ENCODE results near the gene SAFB. TPM values are rescaled to one million over a fixed set of nuclear protein-coding genes. Genes with fewer than 3 reads are reported as not detected.

Gene SAFB
- total and polyA plus RNA-seq, 2 of the 13 experiments (the other 11 are each of a cell fraction or from before 2014, with no cell fraction given): 21.0 to 28.4 TPM

- DNase-seq (ENCODE audit: low spot score) (no peak), ATAC-seq (peak; percentile 11), FAIRE-seq (no peak)
- CTCF ChIA-PET (ENCODE audit: low intra/inter-chr PET ratio, low total read pairs): no interaction called here
- peak overlapping the region; percentile 75 for H3K27ac ChIP-seq (ENCODE audit: extremely low read length, insufficient read depth, low read length)
- H4K20me1 ChIP-seq (ENCODE audit: insufficient read depth, low read length): no peaks in the 10 kb centered on the region
- no peaks in the 10 kb centered on the region for H3K36me3 ChIP-seq (replicated peaks in 1 of 2; ENCODE audit: control insufficient read depth in 1 of 2, insufficient read depth in 2 of 2, low read length in 2 of 2)
- H3K9me3 ChIP-seq (ENCODE audit: low read length): no peaks in the 10 kb centered on the region
- H3K27me3 ChIP-seq (ENCODE audit: control insufficient read depth in 1 of 2, insufficient read depth in 2 of 2, low read length in 2 of 2): no peaks in the 10 kb centered on the region; a peak in 1 of 5 replicates
- POLR2A ChIA-PET: interaction anchor here (0.9 to 1.1 kb wide), 3 partner anchors 10 to 18 kb away, joined by 3 to 6 read pairs (median 3); partner anchors contain the start of gene RPL36
- 38% methylated on average over 12 of the region's 26 CpGs for WGBS (ENCODE audit: low lambda C conversion rate)
- H3K4me1 ChIP-seq (ENCODE audit: insufficient read depth, low read length): peaks cover 25% of the 10 kb centered on the region
- in situ Hi-C loops (cut with HindIII; ENCODE audit: extremely low pct_ligation_motif_present, low pct_unique_long_range_greater_than_20kb): no loop called here
- H3K9ac ChIP-seq (ENCODE audit: insufficient read depth, low read depth, low read length): peak overlapping the region; percentile 86
- H3K4me2 ChIP-seq (ENCODE audit: low read depth, low read length): peak overlapping the region; percentile 92
- H2AFZ ChIP-seq (ENCODE audit: low read length): no peak overlapping the region
- peak overlapping the region; percentile 87 to 100 (median 92) for H3K4me3 ChIP-seq (replicated peaks in 1 of 3; ENCODE audit: insufficient read depth in 1 of 3, low read depth in 2 of 3, low read length in 3 of 3)
- intact Hi-C loops (cut with micrococcal nuclease; ENCODE audit: unreplicated experiment): no loop called here
- BruUV-seq (replicated peaks): no TSS peak
- H3K79me2 ChIP-seq (ENCODE audit: insufficient read depth, low read length): peaks cover 7% of the 10 kb centered on the region
- TF ChIP-seq DNMT1 (CRISPR knock-in tag; IDR thresholded peaks at IDR 0.05): peak; percentile 19; the same call in 1 of the 2 replicates
- TF ChIP-seq ZNF337 (CRISPR knock-in tag; IDR thresholded peaks at IDR 0.05; ENCODE audit: borderline replicate concordance, low read depth): 0 out of 2 replicates have a peak, but pooled peaks have one; percentile 37
- TF ChIP-seq ZNF547 (CRISPR knock-in tag; IDR thresholded peaks at IDR 0.05): 0 out of 2 replicates have a peak, but pooled peaks have one; percentile 1
- 0 out of 2 replicates have a peak, but pooled peaks have one; percentile 43 for TF ChIP-seq ZNF598 (CRISPR knock-in tag; IDR thresholded peaks at IDR 0.05; ENCODE audit: borderline replicate concordance)
- TF ChIP-seq ZNF451 (CRISPR knock-in tag; IDR thresholded peaks at IDR 0.05): 0 out of 2 replicates have a peak, but pooled peaks have one; percentile 12
- no peak for TF ChIP-seq KLF12 (CRISPR knock-in tag; IDR thresholded peaks at IDR 0.05; ENCODE audit: borderline replicate concordance)
- TF ChIP-seq UBTF (CRISPR knock-in tag; IDR thresholded peaks at IDR 0.05): 0 out of 2 replicates have a peak, but pooled peaks have one; percentile 16
- TF ChIP-seq SALL1 (CRISPR knock-in tag; IDR thresholded peaks at IDR 0.05): 0 out of 2 replicates have a peak, but pooled peaks have one; percentile 6
- TF ChIP-seq SAFB2 (CRISPR knock-in tag; IDR thresholded peaks at IDR 0.05; ENCODE audit: borderline replicate concordance, low read depth): 0 out of 2 replicates have a peak, but pooled peaks have one; percentile 41
- no peak for TF ChIP-seq RORA (CRISPR knock-in tag; IDR thresholded peaks at IDR 0.05)
- no peak for TF ChIP-seq JUND (CRISPR knock-in tag; IDR thresholded peaks at IDR 0.05)
- peak; percentile 27; the same call in 1 of the 2 replicates for TF ChIP-seq CTCF (CRISPR knock-in tag; IDR thresholded peaks at IDR 0.05)
- TF ChIP-seq ZNF562 (CRISPR knock-in tag; IDR thresholded peaks at IDR 0.05; ENCODE audit: borderline replicate concordance): no peak
- TF ChIP-seq ZNF775 (CRISPR knock-in tag; IDR thresholded peaks at IDR 0.05; ENCODE audit: borderline replicate concordance): no peak
Measured at GRCh38 chr19:5679289-5680083, 56.6 kb downstream of the SAFB start.
